ENCODE measurements around the gene BMPER.
"Not testable (repeated sequence)": the region's sequence is repeated elsewhere in the genome, so short reads cannot be mapped to it uniquely, and the experiment has no call there.

BMPER gene

GRCh38 chr7:34153656-34154270 lies 248.4 kb downstream of the BMPER start:
- DNase-seq, result no peak

DNA sequence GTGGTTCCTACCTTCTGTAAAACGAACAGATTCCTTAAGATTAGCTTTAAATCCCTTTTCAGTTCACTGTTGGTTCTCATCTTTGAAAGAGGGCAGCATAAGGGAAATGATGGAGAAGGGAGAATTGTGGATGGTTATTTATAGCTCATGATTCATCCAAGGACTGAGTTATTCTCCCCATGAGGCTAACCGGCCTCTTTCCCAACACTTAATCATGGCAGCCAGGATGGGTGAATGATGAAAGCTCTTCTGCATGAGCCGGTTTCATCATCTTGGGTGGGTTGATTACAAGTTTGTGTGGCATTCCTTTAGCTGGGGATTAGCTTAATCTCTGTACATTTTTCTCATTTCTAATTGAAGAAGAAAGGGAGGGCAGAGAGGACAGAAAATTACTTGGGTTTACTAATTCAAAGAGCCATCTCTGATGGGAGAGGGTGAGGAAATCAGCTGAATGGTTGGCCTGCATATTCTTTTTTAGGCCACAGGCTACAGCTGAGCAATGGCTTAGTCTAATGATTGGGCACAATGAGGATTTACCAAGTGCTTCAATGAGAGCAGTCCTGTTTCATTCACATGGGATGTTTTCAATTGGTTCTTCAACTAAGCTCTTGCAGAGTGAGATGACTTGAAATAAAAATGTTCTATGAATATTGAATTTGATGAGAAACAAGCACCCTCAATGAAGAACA lies 250.0 kb downstream of the BMPER start:
- no peak for DNase-seq

GRCh38 chr7:34156336-34156735 lies 251.0 kb downstream of the BMPER start:
- no peak for DNase-seq

GRCh38 chr7:34157137-34157536 lies 251.8 kb downstream of the BMPER start:
- no peak for DNase-seq

GRCh38 chr7:34158368-34159153 lies 253.2 kb downstream of the BMPER start:
- no peak for DNase-seq

- DNase-seq, result no peak
These were observed 255.0 kb downstream of the BMPER start for GRCh38 chr7:34160261-34160752.

DNA sequence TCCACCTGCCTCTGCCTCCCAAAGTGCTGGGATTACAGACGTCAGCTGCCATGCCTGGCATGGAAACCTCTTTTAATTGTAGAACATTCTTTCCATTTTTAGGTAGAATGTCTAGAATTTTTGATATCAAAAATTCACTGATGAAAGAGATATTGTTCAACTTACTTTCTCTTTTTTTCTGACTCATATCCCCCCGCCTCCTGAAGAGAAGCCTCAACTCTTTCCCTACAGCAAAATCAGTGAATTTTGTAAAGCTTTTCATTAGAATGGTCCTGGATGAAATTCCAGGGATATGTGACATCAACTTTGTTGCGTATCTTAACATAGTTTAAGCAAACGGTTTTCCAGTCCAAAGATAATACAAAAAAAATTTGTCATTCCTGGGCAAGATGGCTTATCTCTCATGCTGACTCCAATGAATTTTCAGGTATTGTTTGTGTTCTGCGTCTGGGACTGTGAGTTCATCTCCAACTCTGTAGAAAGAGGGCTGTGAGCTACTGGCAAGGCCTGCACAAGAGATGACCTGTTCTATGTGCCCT lies 256.8 kb downstream of the BMPER start:
- DNase-seq, result no peak

- DNase-seq, result no peak
These were observed 257.3 kb downstream of the BMPER start for GRCh38 chr7:34162677-34163076.

- DNase-seq, result no peak
These were observed 258.6 kb downstream of the BMPER start for GRCh38 chr7:34163956-34164355.

DNA sequence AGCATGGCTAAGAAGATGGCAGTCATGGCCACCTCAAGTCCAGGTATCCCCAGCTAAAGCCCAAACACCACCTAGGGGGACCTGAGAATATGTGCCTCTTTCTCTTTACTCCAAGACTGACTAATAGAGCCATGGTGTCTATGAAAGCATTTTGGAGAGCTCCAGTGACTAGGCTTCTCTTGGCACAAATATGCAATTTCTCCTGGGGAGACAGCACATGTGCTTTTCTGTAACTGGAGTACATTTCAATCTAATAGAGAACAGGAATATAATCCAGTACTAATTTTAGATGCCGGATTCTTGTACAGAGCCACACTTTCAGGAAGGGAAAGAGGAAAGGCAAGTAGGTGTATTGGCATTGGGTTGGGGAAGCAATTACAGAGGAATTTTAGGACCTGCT lies 260.1 kb downstream of the BMPER start:
- no peak for DNase-seq

DNA sequence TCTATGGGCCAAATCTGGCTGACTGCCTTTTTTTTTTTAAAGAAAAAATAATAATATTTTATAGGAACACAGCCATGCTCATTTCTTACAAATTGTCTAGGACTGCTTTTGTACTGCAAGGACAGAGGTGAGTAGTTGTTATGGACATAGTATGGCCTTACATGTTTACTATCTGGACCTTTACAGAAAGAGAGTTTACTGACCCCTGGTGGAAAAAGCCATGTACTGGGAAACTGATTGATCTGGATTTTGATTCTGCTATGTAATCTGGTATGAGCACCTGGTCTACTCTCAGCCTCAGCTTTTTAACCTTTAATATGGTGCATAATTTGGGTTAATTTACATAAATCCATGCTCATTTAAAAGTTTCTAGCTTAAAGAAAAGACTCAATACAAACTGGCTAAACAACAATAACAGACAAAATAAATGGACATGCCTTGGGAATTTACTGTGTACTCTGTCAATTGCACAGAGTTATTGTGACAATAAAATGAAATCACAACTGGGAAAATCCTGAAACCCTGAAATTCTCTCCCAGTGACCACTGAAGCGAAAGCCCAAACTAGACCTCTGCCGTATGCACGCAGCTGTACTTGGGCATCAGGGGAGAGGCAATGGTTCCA lies 260.7 kb downstream of the BMPER start:
- no peak for DNase-seq

DNA sequence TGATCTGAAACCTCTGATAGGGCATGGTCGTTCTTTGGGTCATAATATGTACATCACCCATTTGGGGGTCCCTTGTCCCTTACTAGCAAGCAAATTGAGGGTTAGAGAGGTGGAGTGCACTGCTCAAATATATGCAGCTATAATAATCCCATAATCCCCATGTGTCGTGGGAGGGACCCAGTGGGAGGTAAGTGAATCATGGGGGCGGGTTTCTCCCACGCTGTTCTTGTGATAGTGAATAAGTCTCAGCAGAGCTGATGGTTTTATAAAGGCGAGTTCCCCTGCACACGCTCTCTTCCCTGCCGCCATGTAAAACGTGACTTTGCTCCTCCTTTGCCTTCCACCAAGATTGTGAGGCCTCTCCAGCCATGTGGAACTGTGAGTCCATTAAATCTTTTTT lies 262.7 kb downstream of the BMPER start:
- DNase-seq, result no peak

DNA sequence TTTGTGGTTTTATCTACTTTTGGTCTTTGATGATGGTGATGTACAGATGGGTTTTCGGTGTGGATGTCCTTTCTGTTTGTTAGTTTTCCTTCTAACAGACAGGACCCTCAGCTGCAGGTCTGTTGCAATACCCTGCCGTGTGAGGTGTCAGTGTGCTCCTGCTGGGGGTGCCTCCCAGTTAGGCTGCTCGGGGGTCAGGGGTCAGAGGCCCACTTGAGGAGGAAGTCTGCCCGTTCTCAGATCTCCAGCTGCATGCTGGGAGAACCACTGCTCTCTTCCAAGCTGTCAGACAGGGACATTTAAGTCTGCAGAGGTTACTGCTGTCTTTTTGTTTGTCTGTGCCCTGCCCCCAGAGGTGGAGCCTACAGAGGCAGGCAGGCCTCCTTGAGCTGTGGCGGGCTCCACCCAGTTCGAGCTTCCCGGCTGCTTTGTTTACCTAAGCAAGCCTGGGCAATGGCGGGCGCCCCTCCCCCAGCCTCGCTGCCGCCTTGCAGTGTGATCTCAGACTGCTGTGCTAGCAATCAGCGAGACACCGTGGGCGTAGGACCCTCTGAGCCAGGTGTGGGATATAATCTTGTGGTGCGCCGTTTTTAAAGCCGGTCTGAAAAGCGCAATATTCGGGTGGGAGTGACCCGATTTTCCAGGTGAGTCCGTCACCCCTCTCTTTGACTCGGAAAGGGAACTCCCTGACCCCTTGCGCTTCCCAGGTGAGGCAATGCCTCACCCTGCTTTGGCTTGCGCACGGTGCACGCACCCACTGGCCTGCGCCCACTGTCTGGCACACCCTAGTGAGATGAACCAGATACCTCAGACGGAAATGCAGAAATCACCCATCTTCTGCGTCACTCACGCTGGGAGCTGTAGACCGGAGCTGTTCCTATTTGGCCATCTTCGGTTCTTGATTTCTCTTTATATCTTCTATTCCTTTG lies 269.6 kb downstream of the BMPER start:
- DNase-seq, result not testable (repeated sequence)

GRCh38 chr7:34175837-34176236 lies 270.5 kb downstream of the BMPER start:
- DNase-seq, result no peak

DNA sequence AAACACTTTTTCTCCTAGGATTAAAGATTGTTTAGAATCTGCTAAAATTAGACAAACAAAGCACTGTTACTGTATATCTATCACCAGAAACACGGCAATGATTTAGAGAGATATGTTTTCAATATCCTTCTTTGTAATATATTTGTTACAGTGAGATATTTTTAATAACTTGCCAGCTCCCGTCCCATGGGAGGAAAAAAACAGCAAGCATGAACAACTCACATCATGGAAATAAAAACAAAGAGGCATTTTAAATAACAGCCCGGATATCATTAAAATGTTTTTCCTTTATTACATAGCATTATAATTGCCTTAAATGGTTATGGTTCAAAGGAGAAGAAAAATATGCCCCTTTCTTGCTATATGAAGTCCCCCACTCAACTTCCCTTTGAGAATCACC lies 272.1 kb downstream of the BMPER start:
- DNase-seq, result no peak

GRCh38 chr7:34181271-34181958 lies 276.1 kb downstream of the BMPER start:
- no peak for DNase-seq

- DNase-seq, result no peak
These were observed 279.1 kb downstream of the BMPER start for GRCh38 chr7:34184466-34184865.

DNA sequence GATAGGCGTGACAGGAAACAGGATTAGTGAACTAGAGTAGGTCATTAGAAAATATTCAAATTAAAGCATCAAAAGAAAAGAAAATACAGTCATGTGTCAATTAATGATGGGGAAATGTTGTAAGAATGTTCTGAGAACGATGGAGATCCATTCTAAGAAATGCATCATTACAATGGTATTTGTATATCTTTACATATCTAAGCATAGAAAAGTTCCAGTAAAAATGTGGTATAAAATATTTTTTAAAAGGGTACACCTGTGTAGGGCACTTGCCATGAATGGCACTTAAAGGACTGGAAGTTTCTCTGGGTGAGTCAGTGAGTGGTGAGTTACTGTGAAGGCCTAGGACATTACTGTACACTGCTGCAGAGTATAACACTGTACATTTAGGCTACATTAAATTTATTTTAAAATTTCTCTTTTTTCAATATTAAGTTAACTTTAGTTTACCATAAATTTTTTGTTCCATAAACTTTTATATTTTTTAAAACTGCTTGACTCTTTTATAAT lies 282.5 kb downstream of the BMPER start:
- DNase-seq, result no peak

GRCh38 chr7:34189031-34189430 lies 283.7 kb downstream of the BMPER start:
- no peak for DNase-seq

DNA sequence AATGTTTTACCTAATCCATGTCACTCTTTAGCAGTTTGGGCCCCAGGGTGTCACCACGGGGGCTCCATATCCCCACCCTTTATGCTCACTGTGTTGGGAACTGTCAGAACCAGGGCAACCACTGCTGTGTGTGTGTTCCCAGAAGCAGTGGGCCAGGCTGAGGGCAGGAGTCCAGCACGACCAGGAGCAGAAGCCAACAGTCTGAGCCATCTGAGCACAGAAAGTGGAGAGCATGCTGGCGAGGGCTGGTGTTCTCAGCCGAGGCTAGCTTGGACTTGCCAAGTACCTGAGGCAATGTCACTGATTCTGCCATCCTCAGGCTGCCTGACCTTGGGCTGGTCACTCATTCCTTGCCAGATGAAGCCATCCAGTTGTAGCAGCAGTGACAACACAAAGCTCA lies 285.0 kb downstream of the BMPER start:
- no peak for DNase-seq

DNA sequence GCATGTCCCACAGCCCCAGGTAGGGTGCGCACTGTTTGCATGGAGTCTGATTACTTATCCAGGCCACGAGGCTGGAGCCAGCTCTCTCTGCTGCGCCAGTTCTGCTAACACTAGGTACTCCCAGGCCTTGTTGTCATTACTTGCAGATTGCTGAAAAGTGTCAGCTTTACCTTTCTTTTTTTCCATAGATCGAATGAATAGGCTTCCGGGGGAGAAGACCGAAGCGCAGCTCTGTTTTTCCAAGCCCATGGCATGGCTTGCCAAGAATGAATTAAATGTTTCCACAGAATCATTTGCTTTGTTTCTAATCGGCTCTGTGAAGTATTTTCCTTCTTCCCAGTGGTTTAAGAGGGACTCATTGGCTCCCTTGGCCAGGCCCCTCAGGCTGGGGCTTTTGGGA lies 285.8 kb downstream of the BMPER start:
- DNase-seq, result no peak

Measured in activated T-cell treated with anti-CD3 and anti-CD28 coated beads, Interleukin-2, amount 50 U/mL, for 1 hour (primary cell).